Colonic mucosa (tissue), 4 donors: ENCODE measurements around the gene BCL11A. TPM values are rescaled to one million over a fixed set of nuclear protein-coding genes. Genes with fewer than 3 reads are reported as not detected.

Experiments used
- DNase-seq: peaks from one replicate; pipeline ENCODE4 v3.0.0-alpha.2; 2020
- H3K27ac ChIP-seq: fragments of 200-600 bp; one replicate; pipeline ENCODE4 v1.8.0; 2021
- H3K27me3 ChIP-seq: fragments of 200-600 bp; one replicate; pipeline ENCODE4 v1.8.0; 2021
- H3K36me3 ChIP-seq: fragments of 200-600 bp; one replicate; pipeline ENCODE4 v1.8.0; 2021
- H3K4me1 ChIP-seq: fragments of 200-600 bp; one replicate; pipeline ENCODE4 v1.8.0; 2021; ENCODE audit warnings: mild to moderate bottlenecking
- H3K4me3 ChIP-seq: fragments of 200-600 bp; one replicate; pipeline ENCODE4 v1.8.0; 2021
- H3K9ac ChIP-seq, 2 donors: one replicate each; pipeline ENCODE4 v1.7.0; 2013; ENCODE audit warnings: control low read depth in 2 of 2, low read depth in 2 of 2, low read length in 2 of 2
- H3K9me3 ChIP-seq: fragments of 200-600 bp; one replicate; pipeline ENCODE4 v1.8.0; 2021
- intact Hi-C: fragments of 100-400 bp; cut with DNase I; formaldehyde crosslinking; loops from one replicate; pipeline ENCODE4 v1.14.1; 2022
- total RNA-seq, 2 donors: library from RNA; stranded (reverse); fragmentation: NEBNext Ultra II Directional in 1 of 2; extraction: Animal tissue kit (Norgen Biotek cat#: 25700) in 1 of 2; gene quantifications; one replicate each; pipeline ENCODE4 v1.2.1, GENCODE V29; 2021
- TF ChIP-seq, protein P1 (sequence below): fragments of 200-600 bp; IDR thresholded peaks from one replicate; pipeline ENCODE4 v1.8.0; 2022; ENCODE audit warnings: antibody characterized with exemption, mild to moderate bottlenecking
- donor health status: healthy.
- donor health status: DM: no; HTN: no; CAD: no.
- donor health status: DM: no; HTN: no; CAD: no.

The BCL11A gene
- total RNA-seq, 2 donors from 2014 or later, result 22.9 to 27.1 TPM

DNA sequence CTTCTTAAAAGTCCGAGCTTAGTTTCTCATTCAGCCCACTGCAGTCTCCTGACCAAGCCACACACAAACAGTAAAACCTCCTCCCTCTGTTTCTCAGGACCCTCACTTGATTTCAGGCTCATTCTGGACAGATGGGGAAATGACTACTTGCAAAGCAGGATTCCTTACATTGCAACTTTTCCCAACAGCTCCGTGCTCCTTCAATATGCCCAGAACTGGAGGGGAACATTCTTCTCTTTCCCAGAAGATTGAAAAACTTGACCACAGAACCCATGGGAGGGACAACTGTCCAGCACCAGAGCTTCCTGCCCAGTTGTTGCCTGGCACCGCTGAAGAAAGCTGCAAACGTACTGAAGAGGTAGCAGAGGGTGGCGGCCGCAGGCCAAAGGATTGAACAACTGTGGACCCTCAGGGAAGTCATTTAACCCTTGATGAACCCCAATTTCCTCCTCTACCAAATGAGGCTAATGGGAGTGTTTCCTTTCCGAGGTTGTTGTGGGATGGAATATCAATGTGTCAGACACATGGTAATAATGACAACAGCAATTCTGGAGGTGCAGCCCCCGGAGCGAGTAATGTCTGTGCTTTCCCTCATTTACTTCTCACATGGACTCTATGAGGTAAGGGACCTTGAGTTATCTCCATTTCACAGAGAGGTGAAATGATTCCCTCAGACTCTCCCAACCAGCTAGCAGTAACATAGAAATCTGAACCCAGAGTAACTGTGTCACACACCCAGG, 25.0 kb downstream of the BCL11A start:
- Histone ChIP-seq H3K9me3 (no peaks in the 10 kb centered on the region), H3K9ac (no peak overlapping the region), H3K27me3 (no peaks in the 10 kb centered on the region), H3K36me3 (no peaks in the 10 kb centered on the region), H3K27ac (no peak overlapping the region), H3K4me1 (peaks cover 4% of the 10 kb centered on the region), H3K4me3 (no peak overlapping the region)
- TF ChIP-seq, protein P1, sequence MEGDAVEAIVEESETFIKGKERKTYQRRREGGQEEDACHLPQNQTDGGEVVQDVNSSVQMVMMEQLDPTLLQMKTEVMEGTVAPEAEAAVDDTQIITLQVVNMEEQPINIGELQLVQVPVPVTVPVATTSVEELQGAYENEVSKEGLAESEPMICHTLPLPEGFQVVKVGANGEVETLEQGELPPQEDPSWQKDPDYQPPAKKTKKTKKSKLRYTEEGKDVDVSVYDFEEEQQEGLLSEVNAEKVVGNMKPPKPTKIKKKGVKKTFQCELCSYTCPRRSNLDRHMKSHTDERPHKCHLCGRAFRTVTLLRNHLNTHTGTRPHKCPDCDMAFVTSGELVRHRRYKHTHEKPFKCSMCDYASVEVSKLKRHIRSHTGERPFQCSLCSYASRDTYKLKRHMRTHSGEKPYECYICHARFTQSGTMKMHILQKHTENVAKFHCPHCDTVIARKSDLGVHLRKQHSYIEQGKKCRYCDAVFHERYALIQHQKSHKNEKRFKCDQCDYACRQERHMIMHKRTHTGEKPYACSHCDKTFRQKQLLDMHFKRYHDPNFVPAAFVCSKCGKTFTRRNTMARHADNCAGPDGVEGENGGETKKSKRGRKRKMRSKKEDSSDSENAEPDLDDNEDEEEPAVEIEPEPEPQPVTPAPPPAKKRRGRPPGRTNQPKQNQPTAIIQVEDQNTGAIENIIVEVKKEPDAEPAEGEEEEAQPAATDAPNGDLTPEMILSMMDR, result no peak
- DNase-seq, result no peak
- intact Hi-C loops, result no loop called here

- no peaks in the 10 kb centered on the region for H3K9me3 ChIP-seq
- no peaks in the 10 kb centered on the region for H3K27me3 ChIP-seq
- no peak overlapping the region for H3K9ac ChIP-seq
- TF ChIP-seq, protein P1, result no peak
- no peaks in the 10 kb centered on the region for H3K36me3 ChIP-seq
- intact Hi-C loops, result no loop called here
- DNase-seq, result no peak
- H3K4me3 ChIP-seq, result no peak overlapping the region
- no peak overlapping the region for H3K27ac ChIP-seq
- peaks cover 4% of the 10 kb centered on the region for H3K4me1 ChIP-seq
Observed at GRCh38 chr2:60527762-60528161, 25.7 kb downstream of the BCL11A start.

DNA sequence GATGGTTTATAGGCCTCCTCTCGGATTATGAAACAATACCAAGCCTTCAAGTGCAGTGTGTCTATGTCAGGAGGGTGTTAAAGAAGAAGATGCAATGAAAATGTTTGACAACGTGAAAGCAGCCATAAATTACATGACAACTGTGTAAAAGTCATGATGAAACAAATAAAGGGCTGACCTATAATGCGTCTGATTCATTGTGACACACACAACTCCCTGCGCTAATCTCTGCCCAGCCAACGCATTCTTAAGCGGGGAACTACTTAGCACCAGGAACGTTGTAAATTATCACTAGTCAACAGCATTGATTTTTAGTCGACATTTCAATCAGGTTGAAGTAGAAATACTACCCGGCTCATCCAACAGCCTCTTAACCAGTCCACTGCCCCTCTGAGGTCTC, 26.8 kb downstream of the BCL11A start:
- DNase-seq, result no peak
- Histone ChIP-seq H3K9ac (no peak overlapping the region), H3K27me3 (no peaks in the 10 kb centered on the region), H3K9me3 (no peaks in the 10 kb centered on the region), H3K4me1 (peaks cover 4% of the 10 kb centered on the region), H3K36me3 (no peaks in the 10 kb centered on the region), H3K4me3 (no peak overlapping the region), H3K27ac (no peak overlapping the region)
- intact Hi-C loops, result no loop called here
- TF ChIP-seq, protein P1, result no peak

DNA sequence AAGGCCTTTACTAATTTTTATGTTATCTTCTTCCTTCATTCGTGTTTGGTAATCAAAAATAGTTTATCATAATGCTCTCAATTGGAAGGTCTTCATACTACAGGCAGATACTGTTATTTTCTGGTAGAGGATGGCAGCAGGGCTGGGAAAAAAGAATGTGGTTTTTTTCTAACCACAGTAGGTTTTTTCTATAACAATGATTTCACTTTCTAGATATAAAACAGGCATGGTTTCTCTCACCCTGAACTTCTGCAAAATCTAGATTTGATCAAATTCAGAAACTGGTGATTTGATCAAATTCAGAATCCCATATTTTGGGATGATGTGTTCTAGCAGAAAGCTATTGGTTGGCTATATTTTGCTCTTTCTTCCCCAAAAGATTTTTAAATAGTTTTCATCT, 27.6 kb downstream of the BCL11A start:
- Histone ChIP-seq H3K9me3 (no peaks in the 10 kb centered on the region), H3K4me3 (no peak overlapping the region), H3K36me3 (no peaks in the 10 kb centered on the region), H3K4me1 (peaks cover 4% of the 10 kb centered on the region), H3K9ac (no peak overlapping the region), H3K27me3 (no peaks in the 10 kb centered on the region), H3K27ac (no peak overlapping the region)
- TF ChIP-seq, protein P1, result no peak
- intact Hi-C loops, result no loop called here
- DNase-seq, result no peak

DNA sequence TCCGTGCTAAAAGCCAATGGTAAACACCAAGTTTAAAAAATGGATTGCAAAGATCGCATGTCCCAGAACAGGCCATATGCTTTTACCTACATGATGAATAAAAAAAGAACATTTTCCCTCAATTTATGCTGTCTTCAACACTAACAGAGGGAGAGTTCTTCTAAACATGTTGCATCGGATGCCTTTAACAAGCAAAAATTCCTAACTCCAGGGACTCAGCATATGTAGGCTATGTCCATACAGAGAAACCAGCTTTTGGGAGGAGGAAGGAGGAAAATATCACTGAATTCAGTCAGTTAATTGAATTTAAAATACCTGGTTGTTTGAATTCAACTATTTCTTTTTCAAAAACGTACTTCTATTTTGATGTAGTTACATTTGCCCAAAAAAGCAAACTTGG, 28.6 kb downstream of the BCL11A start:
- H3K27me3 ChIP-seq, result no peaks in the 10 kb centered on the region
- no peak overlapping the region for H3K27ac ChIP-seq
- DNase-seq, result no peak
- intact Hi-C loops, result no loop called here
- no peak overlapping the region for H3K9ac ChIP-seq
- H3K4me1 ChIP-seq, result peaks cover 4% of the 10 kb centered on the region
- H3K9me3 ChIP-seq, result no peaks in the 10 kb centered on the region
- no peak overlapping the region for H3K4me3 ChIP-seq
- TF ChIP-seq, protein P1, result no peak
- H3K36me3 ChIP-seq, result no peaks in the 10 kb centered on the region
